ENCODE data around the gene ADCY5. TPM values are rescaled to one million over a fixed set of nuclear protein-coding genes. Genes with fewer than 3 reads are reported as not detected.

ADCY5 gene
- polyA plus RNA-seq, 1 donor = 3.7 TPM

- DNase-seq = no peak
Observed at GRCh38 chr3:123424999-123425712, 23.7 kb downstream of the ADCY5 start.

GRCh38 chr3:123424321-123424998, 24.4 kb downstream of the ADCY5 start:
- no peak for DNase-seq

GRCh38 chr3:123423806-123424205, 25.1 kb downstream of the ADCY5 start:
- DNase-seq = no peak

GRCh38 chr3:123423031-123423430, 25.9 kb downstream of the ADCY5 start:
- no peak for DNase-seq

GRCh38 chr3:123422457-123422856, 26.4 kb downstream of the ADCY5 start:
- no peak for DNase-seq

GRCh38 chr3:123421353-123422174, 27.3 kb downstream of the ADCY5 start:
- no peak for DNase-seq

- DNase-seq = no peak
Observed at GRCh38 chr3:123420416-123420968, 28.4 kb downstream of the ADCY5 start.

- DNase-seq = no peak
Observed at GRCh38 chr3:123419850-123420297, 29.0 kb downstream of the ADCY5 start.

- no peak for DNase-seq
Observed at GRCh38 chr3:123419181-123419849, 29.6 kb downstream of the ADCY5 start.

- DNase-seq = no peak
Observed at GRCh38 chr3:123416647-123417046, 32.2 kb downstream of the ADCY5 start.

GRCh38 chr3:123416173-123416572, 32.7 kb downstream of the ADCY5 start:
- no peak for DNase-seq

- no peak for DNase-seq
Observed at GRCh38 chr3:123414973-123415775, 33.7 kb downstream of the ADCY5 start.

- DNase-seq = peak; percentile 26
Observed at GRCh38 chr3:123412811-123413604, 35.9 kb downstream of the ADCY5 start.

- DNase-seq = no peak
Observed at GRCh38 chr3:123412076-123412475, 36.8 kb downstream of the ADCY5 start.

GRCh38 chr3:123411340-123412040, 37.4 kb downstream of the ADCY5 start:
- no peak for DNase-seq

- no peak for DNase-seq
Observed at GRCh38 chr3:123410149-123410515, 38.8 kb downstream of the ADCY5 start.

GRCh38 chr3:123409443-123410148, 39.3 kb downstream of the ADCY5 start:
- DNase-seq = no peak

- DNase-seq = no peak
Observed at GRCh38 chr3:123406598-123406997, 42.3 kb downstream of the ADCY5 start.

GRCh38 chr3:123405936-123406510, 42.9 kb downstream of the ADCY5 start:
- no peak for DNase-seq
